OCI-M1 (cell line): Measurements from ENCODE around the gene TRMU.
"Not testable (repeated sequence)": the region's sequence is repeated elsewhere in the genome, so short reads cannot be mapped to it uniquely, and the experiment has no call there.

ENCODE experiments used
- DNase-seq: peaks from one replicate; lab custom pipeline; 2025; lab: John Stamatoyannopoulos, UW

The TRMU gene

DNA sequence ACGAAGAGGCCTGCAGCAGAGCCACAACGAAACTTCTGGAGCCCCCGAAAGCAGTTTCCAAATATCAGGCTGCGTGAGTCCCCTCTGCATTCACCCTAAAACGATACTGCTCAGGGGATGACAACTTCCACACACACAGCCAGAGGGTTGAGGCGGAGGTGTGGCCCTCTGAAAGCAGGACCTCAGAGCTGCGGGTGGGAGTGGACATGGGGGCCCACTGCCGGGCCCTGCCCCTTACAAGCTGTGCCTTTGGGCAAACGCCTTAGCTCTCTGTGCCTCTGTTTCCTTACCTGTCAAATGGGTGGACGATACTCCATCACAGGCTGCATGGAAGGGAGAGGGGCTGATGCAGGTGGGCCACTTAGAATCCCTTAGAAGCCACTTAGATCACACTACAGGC lies 53.1 kb downstream of the TRMU start:
- no peak for DNase-seq

DNA sequence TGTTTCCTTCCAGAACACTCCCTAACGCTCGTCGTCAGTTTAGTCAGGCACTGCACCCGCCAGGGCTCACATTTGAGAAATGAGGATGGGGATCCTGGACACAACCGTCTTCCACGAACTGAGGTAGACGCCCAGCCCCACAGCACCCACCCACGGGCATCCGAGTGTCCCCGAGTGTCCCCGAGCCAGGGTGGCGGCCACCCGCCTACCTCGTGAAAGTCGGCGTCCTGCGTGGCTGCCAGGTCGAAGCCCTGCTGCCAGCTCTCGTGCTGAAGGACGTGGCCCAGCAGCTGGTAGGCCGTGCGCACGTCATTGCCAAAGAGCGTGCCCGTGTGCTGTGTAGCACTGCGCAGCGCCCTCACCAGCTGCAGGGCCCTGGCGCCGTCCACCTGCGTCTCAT lies 53.6 kb downstream of the TRMU start:
- no peak for DNase-seq

GRCh38 chr22:46390105-46390651 lies 54.7 kb downstream of the TRMU start:
- DNase-seq = no peak

GRCh38 chr22:46390652-46391301 lies 55.3 kb downstream of the TRMU start:
- no peak for DNase-seq

- DNase-seq = no peak
These were observed 56.1 kb downstream of the TRMU start for GRCh38 chr22:46391486-46392136.

DNA sequence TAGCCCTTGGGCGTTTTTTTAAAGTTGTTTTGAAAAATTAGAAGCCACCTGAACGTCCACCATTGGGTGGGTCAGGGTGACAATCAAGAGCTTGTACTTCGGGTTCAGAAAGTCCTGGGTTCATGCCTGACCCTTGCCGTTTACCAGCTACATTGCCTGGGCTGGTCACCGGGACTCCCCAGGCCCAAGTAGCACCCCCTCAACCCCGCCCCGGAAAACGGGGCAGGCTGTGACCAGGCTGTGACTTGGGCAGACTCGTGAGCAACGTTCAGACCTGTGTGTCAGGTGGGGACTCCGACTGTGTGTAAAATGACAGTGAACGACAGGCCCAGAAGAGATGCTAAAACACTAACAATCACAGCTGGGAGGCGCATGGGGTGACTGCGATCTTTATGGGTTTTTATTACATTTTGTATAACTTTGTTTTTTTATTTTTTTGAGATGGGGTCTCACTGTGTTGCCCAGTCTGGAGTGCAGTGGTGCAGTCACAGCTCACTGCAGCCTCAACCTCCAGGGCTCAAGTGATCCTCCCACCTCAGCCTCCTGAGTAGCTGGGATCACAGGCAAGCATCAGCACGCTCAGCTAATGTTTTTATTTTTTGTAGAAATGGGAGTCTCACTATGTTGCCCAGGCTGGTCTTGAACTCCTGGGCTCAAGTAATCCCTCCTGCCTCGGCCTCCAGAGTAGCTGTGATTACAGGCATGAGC lies 56.8 kb downstream of the TRMU start:
- DNase-seq = no peak

GRCh38 chr22:46393873-46394272 lies 58.4 kb downstream of the TRMU start:
- DNase-seq = no peak

DNA sequence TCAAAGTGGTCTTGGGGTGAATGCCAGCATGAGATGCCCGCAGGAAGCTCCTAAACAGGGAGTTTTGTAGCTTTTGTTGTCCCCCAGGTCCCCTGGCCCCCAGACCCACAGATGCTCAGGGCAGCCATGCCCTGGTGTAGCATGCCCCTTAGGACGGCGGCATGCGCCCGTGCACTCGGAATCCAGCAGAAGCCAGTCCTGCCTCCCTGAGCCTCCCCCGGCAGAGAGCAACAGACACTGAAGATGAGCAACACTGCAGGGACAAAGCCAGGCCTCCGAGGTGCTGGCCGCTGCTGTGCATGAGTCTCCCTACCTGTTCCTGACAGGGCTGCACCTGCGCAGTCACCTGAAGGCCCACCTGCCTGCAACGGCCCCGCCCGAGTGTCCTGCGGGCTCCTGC lies 59.1 kb downstream of the TRMU start:
- DNase-seq = no peak

- no peak for DNase-seq
These were observed 59.6 kb downstream of the TRMU start for GRCh38 chr22:46395145-46395544.

DNA sequence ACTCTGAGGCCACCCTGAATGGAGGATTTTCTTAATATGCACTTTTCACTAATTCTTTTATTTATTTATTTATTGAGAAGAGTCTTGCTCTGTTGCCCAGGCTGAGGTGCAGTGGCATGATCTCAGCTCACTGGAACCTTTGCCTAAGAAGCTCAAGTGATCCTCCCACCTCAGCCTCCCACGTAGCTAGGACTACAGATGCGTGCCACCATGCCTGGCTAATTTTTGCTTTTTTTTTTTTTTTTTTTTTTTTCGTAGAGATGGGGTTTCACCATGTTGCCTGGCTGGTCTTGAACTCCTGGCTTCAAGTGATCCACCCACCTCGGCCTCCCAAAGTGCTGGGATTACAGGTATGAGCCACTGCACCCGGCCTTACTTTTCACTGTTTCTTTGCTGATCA lies 61.5 kb downstream of the TRMU start:
- DNase-seq = not testable (repeated sequence)

GRCh38 chr22:46397514-46397913 lies 62.0 kb downstream of the TRMU start:
- DNase-seq = no peak

- DNase-seq = no peak
These were observed 62.4 kb downstream of the TRMU start for GRCh38 chr22:46397951-46398350.

DNA sequence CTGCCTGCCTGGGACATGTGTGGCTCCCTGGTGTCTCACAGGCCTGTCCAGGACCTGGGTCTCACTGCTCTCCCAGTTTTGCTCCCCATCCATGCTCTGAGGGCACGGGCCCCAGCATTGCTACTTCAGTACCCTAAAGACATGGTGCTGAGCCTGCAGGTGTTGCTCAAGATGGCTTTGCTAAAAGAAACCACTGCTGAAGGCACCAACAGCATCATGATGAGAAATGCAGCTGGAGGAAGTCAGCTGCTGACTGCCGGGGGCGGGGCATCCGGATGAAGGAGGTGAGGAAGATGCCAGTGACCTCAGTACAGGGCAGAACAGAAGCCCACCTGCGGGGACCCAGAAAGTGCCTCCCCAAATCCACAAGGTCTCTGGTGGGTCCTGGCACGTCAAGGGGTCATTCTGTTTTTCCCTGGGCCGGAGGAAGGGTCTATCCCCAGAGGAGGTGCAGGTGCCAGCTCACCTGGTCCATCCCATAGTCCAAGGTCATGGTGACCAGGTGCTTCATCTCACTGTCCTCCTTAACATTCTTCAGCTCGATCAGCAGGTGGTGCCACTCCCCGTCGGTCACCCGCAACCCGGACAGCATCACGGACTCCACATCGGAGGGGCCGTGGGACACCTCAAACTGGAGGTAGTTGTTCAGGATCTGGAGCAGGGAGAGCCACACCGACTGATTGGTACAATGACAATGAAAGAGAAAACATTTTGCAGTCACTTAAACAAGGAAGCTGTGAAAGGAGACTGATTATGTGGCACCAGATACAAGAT lies 63.9 kb downstream of the TRMU start:
- no peak for DNase-seq

- DNase-seq = no peak
These were observed 65.9 kb downstream of the TRMU start for GRCh38 chr22:46401370-46401769.

- DNase-seq = no peak
These were observed 67.0 kb downstream of the TRMU start for GRCh38 chr22:46402505-46402904.

DNA sequence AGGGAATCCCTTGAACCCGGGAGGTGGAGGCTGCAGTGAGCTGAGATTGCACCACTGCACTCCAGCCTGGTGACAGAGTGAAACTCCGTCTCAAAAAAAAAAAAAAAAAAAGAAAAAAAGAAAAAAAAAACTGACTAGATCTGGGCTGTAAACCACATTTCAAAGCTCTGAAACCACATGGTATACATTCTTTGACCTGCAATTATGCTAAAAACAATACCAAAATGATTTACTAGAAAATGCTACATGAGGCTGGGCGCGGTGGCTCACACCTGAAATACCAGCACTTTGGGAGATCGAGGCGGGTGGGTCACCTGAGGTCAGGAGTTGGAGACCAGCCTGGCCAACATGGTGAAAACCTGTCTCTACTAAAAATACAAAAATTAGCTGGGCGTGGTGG lies 68.4 kb downstream of the TRMU start:
- not testable (repeated sequence) for DNase-seq

DNA sequence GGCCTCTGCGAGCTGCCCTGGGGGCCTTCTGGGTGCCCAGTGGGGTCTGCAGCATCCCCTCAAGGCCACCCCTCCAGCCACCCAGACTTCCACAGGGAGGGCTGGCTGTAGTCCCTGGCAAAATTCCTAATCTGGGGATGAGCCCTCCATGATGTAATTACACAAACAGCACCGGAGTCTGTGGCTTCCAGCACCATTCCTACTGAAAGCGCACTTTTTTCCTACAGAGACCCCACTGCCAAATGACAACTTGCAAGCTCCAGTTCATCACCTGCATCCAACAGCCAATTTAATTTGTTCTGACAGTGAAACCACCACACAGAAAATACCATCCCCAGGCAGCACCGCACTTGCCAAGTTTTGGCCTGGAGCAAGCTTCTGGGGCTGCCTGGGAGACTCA lies 70.4 kb downstream of the TRMU start:
- no peak for DNase-seq

DNA sequence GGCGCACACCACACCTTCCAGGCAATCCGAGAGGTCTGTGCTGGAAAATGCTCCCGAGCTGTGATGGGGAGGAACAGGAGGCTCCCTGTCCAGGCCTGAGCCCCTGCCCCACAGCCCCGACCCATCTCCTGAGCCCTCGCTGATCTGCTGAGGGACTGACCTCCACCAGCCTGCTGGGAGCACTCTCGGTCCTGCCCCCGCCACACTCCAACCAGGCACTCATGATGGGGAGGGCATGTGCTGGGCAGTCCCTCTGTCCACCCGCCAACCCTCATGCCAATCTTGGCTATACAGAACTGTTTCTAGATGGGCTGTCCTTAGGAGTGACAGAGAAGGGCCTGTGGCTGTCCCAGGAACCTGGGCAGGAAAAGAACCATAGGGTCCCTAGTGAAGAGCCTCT lies 70.8 kb downstream of the TRMU start:
- DNase-seq = no peak

DNA sequence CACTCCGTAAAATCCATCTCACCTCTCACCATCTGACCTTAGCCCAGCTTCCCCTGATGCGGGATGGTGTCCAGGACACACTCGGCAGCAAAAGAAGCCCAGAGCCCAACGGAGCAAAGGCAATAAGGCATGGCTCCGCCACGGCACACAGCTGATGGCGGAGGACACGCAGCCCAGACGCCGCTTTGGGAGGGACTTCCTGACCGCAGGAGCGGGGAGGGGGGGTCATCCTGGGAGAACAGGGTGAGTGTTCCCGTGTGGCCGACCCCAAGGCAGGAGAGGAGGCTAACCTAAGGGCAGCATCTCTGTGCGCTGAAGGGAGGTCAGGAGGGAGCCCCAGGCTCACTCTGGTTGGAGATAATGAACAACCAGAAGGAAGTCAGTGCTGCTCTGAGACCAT lies 71.3 kb downstream of the TRMU start:
- DNase-seq = no peak
